OCI-LY1 (cell line): ENCODE results near the gene CTSO.

Experiments used
- H2AFZ ChIP-seq: fragments of 200-600 bp; sonication (generic), shearing (Covaris generic); 2 replicates; pipeline ENCODE4 v1.6.0; 2014; ENCODE audit warnings: antibody characterized with exemption, mild to moderate bottlenecking, low read length
- H3F3A ChIP-seq: fragments of 200-600 bp; sonication (generic), shearing (Covaris generic); 2 replicates; pipeline ENCODE4 v1.6.0; 2014; ENCODE audit warnings: mild to moderate bottlenecking, antibody characterized with exemption, low read length, moderate library complexity; ENCODE audit not compliant: insufficient read depth
- H3K27ac ChIP-seq: fragments of 200-600 bp; sonication (generic); 2 replicates; pipeline ENCODE4 v1.5.1; 2014; ENCODE audit warnings: low read length, mixed run types, mild to moderate bottlenecking, low read depth; ENCODE audit not compliant: poor library complexity, severe bottlenecking
- H3K27me3 ChIP-seq: fragments of 200-600 bp; sonication (generic); 2 replicates; pipeline ENCODE4 v1.6.0; 2014; ENCODE audit warnings: antibody characterized with exemption, mild to moderate bottlenecking, low read length, moderate library complexity; ENCODE audit not compliant: insufficient read depth
- H3K36me3 ChIP-seq: fragments of 200-600 bp; sonication (generic); 2 replicates; pipeline ENCODE4 v1.6.1; 2014; ENCODE audit warnings: mild to moderate bottlenecking, antibody characterized with exemption, low read length, moderate library complexity, mixed read lengths; ENCODE audit not compliant: insufficient read depth
- H3K4me1 ChIP-seq: fragments of 200-600 bp; sonication (generic); 2 replicates; pipeline ENCODE4 v1.5.1; 2014; ENCODE audit warnings: mild to moderate bottlenecking, low read length, moderate library complexity; ENCODE audit not compliant: insufficient read depth, severe bottlenecking
- H3K4me2 ChIP-seq: fragments of 200-600 bp; sonication (generic), shearing (Covaris generic); 2 replicates; pipeline ENCODE4 v1.6.1; 2014; ENCODE audit warnings: low read length
- H3K4me3 ChIP-seq: fragments of 200-600 bp; sonication (generic); 2 replicates; pipeline ENCODE4 v1.5.1; 2014; ENCODE audit warnings: low read length, low read depth, mild to moderate bottlenecking, mixed read lengths; ENCODE audit not compliant: poor library complexity, severe bottlenecking
- H3K79me2 ChIP-seq: fragments of 200-600 bp; shearing (Covaris generic); 2 replicates; pipeline ENCODE4 v1.6.1; 2016; ENCODE audit warnings: mixed run types, low read length, mixed read lengths; ENCODE audit not compliant: insufficient read depth
- H3K9ac ChIP-seq: fragments of 200-600 bp; sonication (generic), shearing (Covaris generic); 2 replicates; pipeline ENCODE4 v1.6.1; 2014; ENCODE audit warnings: mild to moderate bottlenecking, low read length, mixed read lengths
- H3K9me2 ChIP-seq: fragments of 200-600 bp; sonication (generic), shearing (Covaris generic); 2 replicates; pipeline ENCODE4 v1.6.1; 2014; ENCODE audit warnings: low read depth, mild to moderate bottlenecking, low read length, mixed read lengths
- H3K9me3 ChIP-seq: fragments of 200-600 bp; shearing (Covaris generic); 2 replicates; pipeline ENCODE4 v1.6.1; 2014; ENCODE audit warnings: low read length, mixed read lengths
- H4K20me1 ChIP-seq: fragments of 200-600 bp; sonication (generic), shearing (Covaris generic); 2 replicates; pipeline ENCODE4 v1.6.0; 2016; ENCODE audit warnings: mild to moderate bottlenecking, low read length; ENCODE audit not compliant: insufficient read depth
- CTCF ChIP-seq: fragments of 200-600 bp; sonication (generic), shearing (Covaris generic); IDR thresholded peaks from 2 replicates; pipeline ENCODE4 v1.5.1; 2017; ENCODE audit warnings: mild to moderate bottlenecking, antibody characterized with exemption, low read length, moderate library complexity, mixed read lengths
- EZH2 ChIP-seq: fragments of 200-600 bp; sonication (generic), shearing (Covaris generic); IDR thresholded peaks from 2 replicates; pipeline ENCODE4 v1.8.0; 2017; ENCODE audit warnings: borderline replicate concordance, mixed run types, mild to moderate bottlenecking, antibody characterized with exemption, low read length, moderate library complexity, mixed read lengths

CTSO gene

GRCh38 chr4:155974476-155974749, 20.7 kb upstream of the CTSO start:
- H3K4me3 ChIP-seq, result no peak overlapping the region
- no peaks in the 10 kb centered on the region for H3K9me2 ChIP-seq
- no peaks in the 10 kb centered on the region for H3K9me3 ChIP-seq
- H3K27me3 ChIP-seq, result no peaks in the 10 kb centered on the region
- H3K4me2 ChIP-seq, result no peak overlapping the region
- TF ChIP-seq CTCF, result no peak
- TF ChIP-seq EZH2, result no peak
- H3K79me2 ChIP-seq, result no peaks in the 10 kb centered on the region
- H4K20me1 ChIP-seq, result no peaks in the 10 kb centered on the region
- no peaks in the 10 kb centered on the region for H3F3A ChIP-seq
- no peak overlapping the region for H2AFZ ChIP-seq
- no peak overlapping the region for H3K27ac ChIP-seq
- no peak overlapping the region for H3K9ac ChIP-seq
- H3K36me3 ChIP-seq, result no peaks in the 10 kb centered on the region
- no peaks in the 10 kb centered on the region for H3K4me1 ChIP-seq

- no peaks in the 10 kb centered on the region for H3K36me3 ChIP-seq
- no peak overlapping the region for H3K4me2 ChIP-seq
- no peaks in the 10 kb centered on the region for H3K9me3 ChIP-seq
- no peaks in the 10 kb centered on the region for H3K4me1 ChIP-seq
- no peak overlapping the region for H2AFZ ChIP-seq
- no peak overlapping the region for H3K9ac ChIP-seq
- no peaks in the 10 kb centered on the region for H3F3A ChIP-seq
- H3K27me3 ChIP-seq, result no peaks in the 10 kb centered on the region
- H4K20me1 ChIP-seq, result no peaks in the 10 kb centered on the region
- H3K79me2 ChIP-seq, result no peaks in the 10 kb centered on the region
- H3K27ac ChIP-seq, result no peak overlapping the region
- no peak overlapping the region for H3K4me3 ChIP-seq
- no peak for TF ChIP-seq CTCF
- TF ChIP-seq EZH2, result no peak
- H3K9me2 ChIP-seq, result no peaks in the 10 kb centered on the region
These were observed 20.2 kb upstream of the CTSO start for GRCh38 chr4:155973639-155974475.

- Histone ChIP-seq H3K4me1 (no peaks in the 10 kb centered on the region), H3K4me2 (no peak overlapping the region), H3K9me2 (no peaks in the 10 kb centered on the region), H3F3A (no peaks in the 10 kb centered on the region), H3K9me3 (no peaks in the 10 kb centered on the region), H3K79me2 (no peaks in the 10 kb centered on the region), H4K20me1 (no peaks in the 10 kb centered on the region), H3K36me3 (no peaks in the 10 kb centered on the region), H3K27me3 (no peaks in the 10 kb centered on the region), H3K9ac (no peak overlapping the region), H3K4me3 (no peak overlapping the region), H3K27ac (no peak overlapping the region), H2AFZ (no peak overlapping the region)
- peak; percentile 33; the same call in 1 of the 2 replicates for TF ChIP-seq CTCF
- TF ChIP-seq EZH2, result no peak
These were observed 18.4 kb upstream of the CTSO start for GRCh38 chr4:155972098-155972497.
